Sigmoid colon (tissue), 4 donors: ENCODE measurements around the gene KAZN.

Experiments
- CTCF ChIP-seq, 4 experiments: fragments of 450-650 bp in 3 of 4; fragments of 200-600 bp in 1 of 4; IDR thresholded peaks; one replicate each; pipeline ENCODE4 v1.5.1; 2016 to 2019; ENCODE audit warnings: antibody characterized with exemption in 4 of 4, mild to moderate bottlenecking in 3 of 4, moderate library complexity in 2 of 4
- POLR2A ChIP-seq, 2 donors: fragments of 450-650 bp; IDR thresholded peaks; one replicate each; pipeline ENCODE4 v1.6.1; 2016; ENCODE audit warnings: antibody characterized with exemption in 2 of 2, mild to moderate bottlenecking in 2 of 2, moderate library complexity in 2 of 2
- POLR2AphosphoS5 ChIP-seq, 4 donors: sonication (generic); formaldehyde crosslinking; IDR thresholded peaks; one replicate each; pipeline ENCODE4 v1.6.1; 2017; ENCODE audit warnings: antibody characterized with exemption in 4 of 4

- TF ChIP-seq CTCF (IDR thresholded peaks at IDR 0.05) (no peak), POLR2AphosphoS5 (IDR thresholded peaks at IDR 0.05) (no peak), POLR2A (IDR thresholded peaks at IDR 0.05) (no peak)
Measured at GRCh38 chr1:15056515-15057285, 458.2 kb downstream of the KAZN start.
